Neural progenitor cell (in vitro differentiated cells): ENCODE measurements around the gene GMDS. TPM values are rescaled to one million over a fixed set of nuclear protein-coding genes. Genes with fewer than 3 reads are reported as not detected.

Source experiments
- DNase-seq: peaks from one replicate; pipeline ENCODE4 v3.0.0-alpha.2; 2016; ENCODE audit warnings: low spot score
- H2AFZ ChIP-seq: fragments of 200-600 bp; sonication (generic); replicated peaks from 2 replicates; pipeline ENCODE4 v1.6.1; 2016; ENCODE audit warnings: antibody characterized with exemption
- H3F3A ChIP-seq: fragments of 200-600 bp; sonication (generic); 2 replicates; pipeline ENCODE4 v1.6.1; 2016; ENCODE audit warnings: antibody characterized with exemption, low read depth
- H3K27ac ChIP-seq: fragments of 200-600 bp; sonication (generic); 2 replicates; pipeline ENCODE4 v1.5.1; 2016; ENCODE audit warnings: mild to moderate bottlenecking
- H3K27me3 ChIP-seq: fragments of 200-600 bp; sonication (generic); 2 replicates; pipeline ENCODE4 v1.6.1; 2016; ENCODE audit warnings: mild to moderate bottlenecking, moderate library complexity
- H3K36me3 ChIP-seq: fragments of 200-600 bp; sonication (generic); 2 replicates; pipeline ENCODE4 v1.5.1; 2016
- H3K4me1 ChIP-seq: fragments of 200-600 bp; sonication (generic); 2 replicates; pipeline ENCODE4 v1.6.1; 2016; ENCODE audit warnings: mixed run types
- H3K4me2 ChIP-seq: fragments of 200-600 bp; sonication (generic); 2 replicates; pipeline ENCODE4 v1.6.1; 2016
- H3K4me3 ChIP-seq: fragments of 200-600 bp; sonication (generic); 2 replicates; pipeline ENCODE4 v1.5.1; 2016
- H3K79me2 ChIP-seq: fragments of 200-600 bp; sonication (generic); 2 replicates; pipeline ENCODE4 v1.6.1; 2016; ENCODE audit warnings: low read depth
- H3K9ac ChIP-seq: fragments of 200-600 bp; sonication (generic); 2 replicates; pipeline ENCODE4 v1.6.1; 2016
- H3K9me3 ChIP-seq: fragments of 200-600 bp; sonication (generic); 2 replicates; pipeline ENCODE4 v1.5.1; 2016; ENCODE audit warnings: low read depth
- H4K20me1 ChIP-seq: fragments of 200-600 bp; sonication (generic); 2 replicates; pipeline ENCODE4 v1.6.1; 2016; ENCODE audit warnings: low read depth
- H3K27ac Mint-ChIP-seq: 3 replicates; pipeline ENCODE4 v1.8.0; 2021; ENCODE audit warnings: mixed read lengths
- H3K27me3 Mint-ChIP-seq: 2 replicates; pipeline ENCODE4 v1.8.0; 2022; ENCODE audit warnings: low read depth, mild to moderate bottlenecking, inconsistent platforms, moderate library complexity, mixed read lengths; ENCODE audit not compliant: insufficient read depth
- H3K36me3 Mint-ChIP-seq: 3 replicates; pipeline ENCODE4 v1.8.0; 2021; ENCODE audit warnings: mixed read lengths
- H3K4me1 Mint-ChIP-seq: 3 replicates; pipeline ENCODE4 v1.8.0; 2021; ENCODE audit warnings: mixed read lengths
- H3K4me3 Mint-ChIP-seq: 3 replicates; pipeline ENCODE4 v1.8.0; 2021; ENCODE audit warnings: mild to moderate bottlenecking, moderate library complexity, mixed read lengths
- H3K9me3 Mint-ChIP-seq: 3 replicates; pipeline ENCODE4 v1.8.0; 2020; ENCODE audit warnings: mixed read lengths
- CTCF ChIP-seq: fragments of 200-600 bp; sonication (generic); IDR thresholded peaks from 2 replicates; pipeline ENCODE4 v1.5.1; 2017; ENCODE audit warnings: antibody characterized with exemption, mild to moderate bottlenecking
- EZH2 ChIP-seq: fragments of 200-600 bp; sonication (generic); IDR thresholded peaks from 2 replicates; pipeline ENCODE4 v1.6.1; 2017; ENCODE audit warnings: antibody characterized with exemption, mild to moderate bottlenecking, moderate library complexity
- EZH2phosphoT487 ChIP-seq: fragments of 200-600 bp; sonication (generic); IDR thresholded peaks from 2 replicates; pipeline ENCODE4 v1.6.1; 2017; ENCODE audit warnings: antibody characterized with exemption
- total RNA-seq: library from RNA; depleted of rRNA; stranded (reverse); fragments of >200 nt; gene quantifications from 2 replicates; pipeline ENCODE4 v1.2.3, GENCODE V29; 2015; ENCODE audit warnings: low replicate concordance

The GMDS gene
- total RNA-seq, 1 donor from 2014 or later, result 22.6 TPM

DNA sequence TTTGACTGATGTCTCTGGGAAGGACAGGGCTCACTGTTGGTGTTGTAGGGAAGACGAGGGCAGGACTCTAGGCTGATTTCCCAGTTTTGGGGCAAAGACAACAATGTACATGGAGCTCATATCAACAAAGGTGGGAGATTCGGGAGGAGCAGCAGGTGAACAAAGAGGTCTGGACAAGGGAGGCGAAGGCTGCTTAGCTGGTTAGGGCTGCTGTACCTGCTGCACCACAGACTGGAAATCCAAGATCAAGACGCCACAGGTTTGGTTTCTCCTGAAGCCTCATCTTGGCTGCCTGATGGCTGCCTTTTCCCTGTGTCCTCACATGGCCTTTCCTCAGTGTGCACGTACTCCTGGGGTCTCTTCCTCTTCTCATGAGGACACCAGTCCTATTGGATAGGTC, 348.5 kb downstream of the GMDS start:
- H3K27me3 ChIP-seq, result no peaks in the 10 kb centered on the region
- H3F3A ChIP-seq, result no peaks in the 10 kb centered on the region
- H3K36me3 Mint-ChIP-seq, result no peaks in the 10 kb centered on the region
- H3K9me3 Mint-ChIP-seq, result no peaks in the 10 kb centered on the region
- H3K4me3 ChIP-seq, result no peak overlapping the region
- TF ChIP-seq CTCF (no peak), EZH2phosphoT487 (no peak), EZH2 (no peak)
- no peak overlapping the region for H3K27ac Mint-ChIP-seq
- no peaks in the 10 kb centered on the region for H3K79me2 ChIP-seq
- H3K36me3 ChIP-seq, result no peaks in the 10 kb centered on the region
- no peak overlapping the region for H2AFZ ChIP-seq
- H3K4me3 Mint-ChIP-seq, result no peak overlapping the region
- H3K4me1 Mint-ChIP-seq, result no peaks in the 10 kb centered on the region
- DNase-seq, result no peak
- no peak overlapping the region for H3K4me2 ChIP-seq
- no peak overlapping the region for H3K27ac ChIP-seq
- no peaks in the 10 kb centered on the region for H4K20me1 ChIP-seq
- H3K4me1 ChIP-seq, result no peaks in the 10 kb centered on the region
- H3K27me3 Mint-ChIP-seq, result peaks cover 2% of the 10 kb centered on the region
- no peak overlapping the region for H3K9ac ChIP-seq
- no peaks in the 10 kb centered on the region for H3K9me3 ChIP-seq

DNA sequence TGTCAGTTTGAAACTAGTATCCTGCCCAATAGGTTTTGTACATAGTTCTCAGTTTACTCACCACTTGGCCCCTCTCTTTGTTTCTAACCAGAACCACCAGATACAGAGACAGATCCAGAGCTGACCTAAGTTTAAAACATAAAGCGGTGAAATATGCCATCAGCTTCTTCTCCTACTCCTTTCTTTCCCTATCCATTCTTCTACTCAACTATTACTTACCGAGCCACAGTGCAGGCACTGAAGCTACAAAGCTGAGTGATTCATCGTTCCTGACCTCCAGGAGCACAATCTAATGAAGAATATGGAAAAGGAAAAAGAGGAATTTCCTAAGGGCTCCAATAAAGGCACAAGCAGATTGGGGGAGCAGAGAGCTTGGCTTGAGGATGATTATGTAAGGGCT, 349.7 kb downstream of the GMDS start:
- Histone ChIP-seq H3K79me2 (no peaks in the 10 kb centered on the region), H3K9me3 (no peaks in the 10 kb centered on the region), H3K4me1 (no peaks in the 10 kb centered on the region), H3K9ac (no peak overlapping the region), H3K4me2 (no peak overlapping the region), H4K20me1 (no peaks in the 10 kb centered on the region), H3K4me3 (no peak overlapping the region), H3K27ac (no peak overlapping the region), H2AFZ (no peak overlapping the region), H3F3A (no peaks in the 10 kb centered on the region), H3K27me3 (no peaks in the 10 kb centered on the region), H3K36me3 (no peaks in the 10 kb centered on the region)
- H3K36me3 Mint-ChIP-seq, result no peaks in the 10 kb centered on the region
- TF ChIP-seq CTCF, result no peak
- no peak for TF ChIP-seq EZH2phosphoT487
- no peak for TF ChIP-seq EZH2
- no peak for DNase-seq
- H3K27me3 Mint-ChIP-seq, result peaks cover 2% of the 10 kb centered on the region
- H3K4me3 Mint-ChIP-seq, result no peak overlapping the region
- H3K27ac Mint-ChIP-seq, result no peak overlapping the region
- H3K9me3 Mint-ChIP-seq, result no peaks in the 10 kb centered on the region
- no peaks in the 10 kb centered on the region for H3K4me1 Mint-ChIP-seq

DNA sequence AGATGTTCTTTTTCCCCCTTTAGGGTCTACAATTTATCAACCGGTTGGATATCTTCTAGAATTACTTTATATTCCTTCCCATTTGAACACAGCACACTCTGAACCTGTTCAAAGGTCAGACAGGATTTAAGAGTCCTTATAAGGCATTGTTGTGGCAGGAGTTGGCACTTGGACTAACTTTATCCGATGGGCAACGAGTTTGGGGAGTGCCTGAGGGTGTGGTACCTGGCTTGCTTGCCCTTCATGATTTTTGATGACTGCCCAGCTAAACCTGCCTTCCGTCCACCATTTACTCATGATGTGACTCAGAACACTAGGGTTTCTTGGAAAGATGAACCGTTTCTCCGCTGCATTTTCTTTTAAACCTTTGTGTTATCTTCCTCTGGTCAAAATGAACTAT, 350.5 kb downstream of the GMDS start:
- H3K36me3 Mint-ChIP-seq, result no peaks in the 10 kb centered on the region
- H3K4me1 Mint-ChIP-seq, result no peaks in the 10 kb centered on the region
- H3F3A ChIP-seq, result no peaks in the 10 kb centered on the region
- no peaks in the 10 kb centered on the region for H3K9me3 ChIP-seq
- no peaks in the 10 kb centered on the region for H3K27me3 ChIP-seq
- no peaks in the 10 kb centered on the region for H3K4me1 ChIP-seq
- no peak overlapping the region for H3K27ac ChIP-seq
- no peak overlapping the region for H3K9ac ChIP-seq
- H2AFZ ChIP-seq, result no peak overlapping the region
- no peak overlapping the region for H3K27ac Mint-ChIP-seq
- no peaks in the 10 kb centered on the region for H4K20me1 ChIP-seq
- no peak for DNase-seq
- no peak overlapping the region for H3K4me3 Mint-ChIP-seq
- H3K9me3 Mint-ChIP-seq, result no peaks in the 10 kb centered on the region
- peaks cover 2% of the 10 kb centered on the region for H3K27me3 Mint-ChIP-seq
- TF ChIP-seq EZH2, result no peak
- TF ChIP-seq CTCF, result no peak
- TF ChIP-seq EZH2phosphoT487, result no peak
- no peaks in the 10 kb centered on the region for H3K79me2 ChIP-seq
- no peaks in the 10 kb centered on the region for H3K36me3 ChIP-seq
- no peak overlapping the region for H3K4me2 ChIP-seq
- no peak overlapping the region for H3K4me3 ChIP-seq
